Measurements from ENCODE around the gene TNRC18.

GRCh38 chr7:5302577-5302976, 121.1 kb downstream of the TNRC18 start:
- TF ChIP-seq ATF3 (IDR thresholded peaks at IDR 0.05) (no peak), REST (IDR thresholded peaks at IDR 0.05) (no peak), RAD21 (IDR thresholded peaks at IDR 0.05) (no peak), MAX (IDR thresholded peaks at IDR 0.05) (no peak), GABPA (IDR thresholded peaks at IDR 0.05 in 1 of 2, conservative IDR thresholded peaks at IDR 0.05 in 1 of 2) (no peak), RXRA (IDR thresholded peaks at IDR 0.05) (no peak), JUND (IDR thresholded peaks at IDR 0.05) (no peak), ZBTB33 (IDR thresholded peaks at IDR 0.05) (no peak), YY1 (IDR thresholded peaks at IDR 0.05) (no peak), FOXA1 (IDR thresholded peaks at IDR 0.05) (no peak), SP1 (IDR thresholded peaks at IDR 0.05) (no peak), EGR1 (IDR thresholded peaks at IDR 0.05; ENCODE audit: low read depth in 2 of 2) (no peak)
- TF ChIP-seq, protein P1, sequence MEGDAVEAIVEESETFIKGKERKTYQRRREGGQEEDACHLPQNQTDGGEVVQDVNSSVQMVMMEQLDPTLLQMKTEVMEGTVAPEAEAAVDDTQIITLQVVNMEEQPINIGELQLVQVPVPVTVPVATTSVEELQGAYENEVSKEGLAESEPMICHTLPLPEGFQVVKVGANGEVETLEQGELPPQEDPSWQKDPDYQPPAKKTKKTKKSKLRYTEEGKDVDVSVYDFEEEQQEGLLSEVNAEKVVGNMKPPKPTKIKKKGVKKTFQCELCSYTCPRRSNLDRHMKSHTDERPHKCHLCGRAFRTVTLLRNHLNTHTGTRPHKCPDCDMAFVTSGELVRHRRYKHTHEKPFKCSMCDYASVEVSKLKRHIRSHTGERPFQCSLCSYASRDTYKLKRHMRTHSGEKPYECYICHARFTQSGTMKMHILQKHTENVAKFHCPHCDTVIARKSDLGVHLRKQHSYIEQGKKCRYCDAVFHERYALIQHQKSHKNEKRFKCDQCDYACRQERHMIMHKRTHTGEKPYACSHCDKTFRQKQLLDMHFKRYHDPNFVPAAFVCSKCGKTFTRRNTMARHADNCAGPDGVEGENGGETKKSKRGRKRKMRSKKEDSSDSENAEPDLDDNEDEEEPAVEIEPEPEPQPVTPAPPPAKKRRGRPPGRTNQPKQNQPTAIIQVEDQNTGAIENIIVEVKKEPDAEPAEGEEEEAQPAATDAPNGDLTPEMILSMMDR (IDR thresholded peaks at IDR 0.05; ENCODE audit: low read depth, low read length, missing input control): no peak

Measured in liver (tissue), 3 donors.